Measurements from ENCODE around the gene ELOVL4.

DNA sequence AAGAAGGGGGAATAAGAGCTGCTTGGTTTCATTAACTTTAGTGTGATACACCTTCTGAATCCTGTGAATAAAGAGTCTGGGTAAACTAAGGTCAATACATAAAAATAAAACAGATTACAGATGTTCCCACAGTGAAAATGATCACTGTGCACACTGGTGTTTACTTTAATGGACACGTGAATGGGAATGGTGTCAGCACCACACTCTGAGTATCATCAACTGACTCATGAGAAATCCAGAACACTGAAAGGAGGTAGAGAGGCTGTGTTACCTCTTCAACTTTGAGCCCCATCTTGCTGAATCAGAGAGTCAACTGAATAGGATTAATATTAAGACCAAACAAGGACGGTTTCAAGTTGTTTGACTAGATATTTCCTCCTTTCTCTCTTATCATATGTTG is 75.0 kb downstream of the ELOVL4 start:
- TF ChIP-seq POLR2A (IDR thresholded peaks at IDR 0.05; ENCODE audit: low read depth, low read length) (no peak), RFX5 (IDR thresholded peaks at IDR 0.05; ENCODE audit: low read depth, low read length) (no peak), CEBPB (IDR thresholded peaks at IDR 0.05; ENCODE audit: low read depth, low read length) (no peak), MXI1 (IDR thresholded peaks at IDR 0.05; ENCODE audit: borderline replicate concordance, low read depth, low read length) (no peak), RCOR1 (IDR thresholded peaks at IDR 0.05; ENCODE audit: insufficient replicate concordance, low read length) (no peak)
- TF ChIP-seq, protein P1, sequence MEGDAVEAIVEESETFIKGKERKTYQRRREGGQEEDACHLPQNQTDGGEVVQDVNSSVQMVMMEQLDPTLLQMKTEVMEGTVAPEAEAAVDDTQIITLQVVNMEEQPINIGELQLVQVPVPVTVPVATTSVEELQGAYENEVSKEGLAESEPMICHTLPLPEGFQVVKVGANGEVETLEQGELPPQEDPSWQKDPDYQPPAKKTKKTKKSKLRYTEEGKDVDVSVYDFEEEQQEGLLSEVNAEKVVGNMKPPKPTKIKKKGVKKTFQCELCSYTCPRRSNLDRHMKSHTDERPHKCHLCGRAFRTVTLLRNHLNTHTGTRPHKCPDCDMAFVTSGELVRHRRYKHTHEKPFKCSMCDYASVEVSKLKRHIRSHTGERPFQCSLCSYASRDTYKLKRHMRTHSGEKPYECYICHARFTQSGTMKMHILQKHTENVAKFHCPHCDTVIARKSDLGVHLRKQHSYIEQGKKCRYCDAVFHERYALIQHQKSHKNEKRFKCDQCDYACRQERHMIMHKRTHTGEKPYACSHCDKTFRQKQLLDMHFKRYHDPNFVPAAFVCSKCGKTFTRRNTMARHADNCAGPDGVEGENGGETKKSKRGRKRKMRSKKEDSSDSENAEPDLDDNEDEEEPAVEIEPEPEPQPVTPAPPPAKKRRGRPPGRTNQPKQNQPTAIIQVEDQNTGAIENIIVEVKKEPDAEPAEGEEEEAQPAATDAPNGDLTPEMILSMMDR (conservative IDR thresholded peaks at IDR 0.05; ENCODE audit: low read depth, low read length), result no peak
- TF ChIP-seq, protein P2, sequence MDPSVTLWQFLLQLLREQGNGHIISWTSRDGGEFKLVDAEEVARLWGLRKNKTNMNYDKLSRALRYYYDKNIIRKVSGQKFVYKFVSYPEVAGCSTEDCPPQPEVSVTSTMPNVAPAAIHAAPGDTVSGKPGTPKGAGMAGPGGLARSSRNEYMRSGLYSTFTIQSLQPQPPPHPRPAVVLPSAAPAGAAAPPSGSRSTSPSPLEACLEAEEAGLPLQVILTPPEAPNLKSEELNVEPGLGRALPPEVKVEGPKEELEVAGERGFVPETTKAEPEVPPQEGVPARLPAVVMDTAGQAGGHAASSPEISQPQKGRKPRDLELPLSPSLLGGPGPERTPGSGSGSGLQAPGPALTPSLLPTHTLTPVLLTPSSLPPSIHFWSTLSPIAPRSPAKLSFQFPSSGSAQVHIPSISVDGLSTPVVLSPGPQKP (IDR thresholded peaks at IDR 0.05; ENCODE audit: borderline replicate concordance, low read depth, low read length), result no peak
- TF ChIP-seq, protein P3, sequence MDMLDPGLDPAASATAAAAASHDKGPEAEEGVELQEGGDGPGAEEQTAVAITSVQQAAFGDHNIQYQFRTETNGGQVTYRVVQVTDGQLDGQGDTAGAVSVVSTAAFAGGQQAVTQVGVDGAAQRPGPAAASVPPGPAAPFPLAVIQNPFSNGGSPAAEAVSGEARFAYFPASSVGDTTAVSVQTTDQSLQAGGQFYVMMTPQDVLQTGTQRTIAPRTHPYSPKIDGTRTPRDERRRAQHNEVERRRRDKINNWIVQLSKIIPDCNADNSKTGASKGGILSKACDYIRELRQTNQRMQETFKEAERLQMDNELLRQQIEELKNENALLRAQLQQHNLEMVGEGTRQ (IDR thresholded peaks at IDR 0.05; ENCODE audit: low read depth, low read length), result no peak

Data from IMR-90 (cell line).